ENCODE measurements around the gene KPNB1.

The KPNB1 gene

DNA sequence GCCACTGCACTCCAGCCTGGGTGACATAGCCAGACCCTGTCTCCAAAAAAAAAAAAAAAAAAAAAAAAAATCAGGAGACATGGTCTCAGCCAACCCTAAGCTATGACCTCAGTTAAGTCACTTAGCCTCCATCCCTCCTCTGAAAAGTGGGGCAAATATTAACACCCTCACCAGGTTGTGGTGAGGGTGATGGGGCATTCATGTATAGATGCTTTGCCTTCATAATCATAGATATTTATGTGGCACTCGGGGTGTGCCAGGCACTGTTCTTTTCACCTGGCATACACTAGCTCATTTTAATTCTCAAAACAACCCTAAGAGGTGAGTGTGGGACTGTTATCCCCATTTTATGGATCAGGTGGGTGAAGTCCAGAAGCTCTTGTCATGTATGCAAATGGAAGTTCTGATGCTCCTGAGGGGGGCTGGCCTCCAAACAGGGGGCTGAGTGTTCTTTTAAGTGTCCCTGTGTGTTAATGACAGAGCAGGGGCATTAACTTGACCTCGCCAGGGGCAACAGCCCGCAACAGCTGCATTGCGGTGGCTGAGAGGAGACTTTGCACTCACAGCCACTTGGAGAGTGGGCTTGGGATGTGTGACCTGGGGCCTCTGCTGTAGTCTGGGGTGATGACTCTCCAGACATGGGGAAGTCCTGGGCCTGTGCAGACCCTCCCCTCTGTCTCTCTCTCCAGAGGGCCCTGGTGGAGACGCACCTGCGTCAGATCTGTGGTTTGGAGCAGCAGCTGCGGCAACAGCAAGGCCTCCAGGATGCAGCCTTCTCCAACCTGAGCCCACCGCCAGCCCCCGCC is 48.4 kb downstream of the KPNB1 start:
- whole genome bisulfite sequencing, 2 experiments (ENCODE audit: insufficient coverage in 2 of 2): 80 to 98% methylated on average over 1 to 6 of the region's 9 CpGs
- H3K4me3 ChIP-seq (ENCODE audit: extremely low read depth, insufficient read depth, low read length, poor library complexity, severe bottlenecking): no peak overlapping the region
- peaks cover 38% of the 10 kb centered on the region for H3K36me3 ChIP-seq (ENCODE audit: control insufficient read depth, insufficient read depth, low read length)
- no peak overlapping the region for H3K27ac ChIP-seq (ENCODE audit: low read depth, low read length, severe bottlenecking)
- H3K4me1 ChIP-seq (ENCODE audit: control insufficient read depth, insufficient read depth, low read length, poor library complexity, severe bottlenecking): peaks cover 6% of the 10 kb centered on the region
- H3K9me3 ChIP-seq (ENCODE audit: control insufficient read depth, low read length): no peaks in the 10 kb centered on the region

DNA sequence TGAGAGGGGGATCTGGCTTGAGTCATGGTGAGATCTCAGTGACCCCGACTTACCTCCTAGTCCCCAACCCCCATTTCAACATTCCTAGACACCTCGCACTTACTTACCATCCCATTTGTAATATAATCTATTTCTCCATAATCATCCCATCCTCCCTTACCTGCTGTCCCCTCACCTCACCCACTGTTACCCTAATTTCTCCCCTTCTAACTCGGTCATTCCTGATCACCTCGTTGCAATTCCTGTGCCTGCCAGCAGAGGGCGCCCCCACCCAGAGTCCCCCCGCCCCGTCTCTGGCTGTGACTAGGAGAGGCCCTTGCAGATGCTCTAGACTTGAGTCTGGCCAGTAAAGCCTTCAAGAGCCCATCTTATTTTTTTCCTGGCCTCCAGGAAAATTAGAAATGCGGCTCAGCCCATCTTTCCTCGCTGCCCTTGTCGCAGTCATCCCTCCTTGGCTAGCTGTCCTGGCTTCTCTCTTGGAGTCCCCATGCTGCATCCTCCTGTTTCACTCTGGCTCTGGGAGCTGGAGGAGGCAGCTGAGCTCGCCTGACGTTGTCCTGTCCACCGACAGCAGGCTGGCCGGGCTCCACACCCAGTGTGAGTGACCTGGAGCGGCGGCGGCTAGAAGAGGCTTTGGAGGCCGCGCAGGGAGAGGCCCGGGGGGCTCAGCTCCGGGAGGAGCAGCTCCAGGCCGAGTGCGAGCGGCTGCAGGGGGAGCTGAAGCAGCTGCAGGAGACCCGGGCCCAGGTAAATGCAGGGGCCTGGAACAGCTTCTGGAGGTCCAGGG is 49.2 kb downstream of the KPNB1 start:
- no peaks in the 10 kb centered on the region for H3K9me3 ChIP-seq (ENCODE audit: control insufficient read depth, low read length)
- H3K4me3 ChIP-seq (ENCODE audit: extremely low read depth, insufficient read depth, low read length, poor library complexity, severe bottlenecking): no peak overlapping the region
- WGBS, 2 experiments (ENCODE audit: insufficient coverage in 2 of 2): 67 to 68% methylated on average over 18 to 25 of the region's 25 CpGs
- H3K4me1 ChIP-seq (ENCODE audit: control insufficient read depth, insufficient read depth, low read length, poor library complexity, severe bottlenecking): peaks cover 3% of the 10 kb centered on the region
- H3K27ac ChIP-seq (ENCODE audit: low read depth, low read length, severe bottlenecking): no peak overlapping the region
- peaks cover 43% of the 10 kb centered on the region for H3K36me3 ChIP-seq (ENCODE audit: control insufficient read depth, insufficient read depth, low read length)

DNA sequence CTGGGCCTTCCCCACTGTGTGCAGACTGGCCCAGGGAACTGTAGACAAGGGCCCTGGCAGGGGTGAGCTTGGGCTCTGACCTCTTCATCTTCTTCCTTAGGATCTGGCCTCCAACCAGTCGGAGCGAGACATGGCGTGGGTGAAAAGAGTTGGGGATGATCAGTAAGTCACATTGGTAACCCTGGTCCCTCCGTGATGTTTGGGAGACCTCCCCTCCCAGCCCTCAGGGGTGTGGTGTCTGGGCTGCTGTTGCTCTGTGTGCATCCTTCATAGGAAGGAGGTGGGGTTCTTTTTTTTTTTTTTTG is 49.8 kb downstream of the KPNB1 start:
- Histone ChIP-seq H3K4me1 (ENCODE audit: control insufficient read depth, insufficient read depth, low read length, poor library complexity, severe bottlenecking) (peaks cover 3% of the 10 kb centered on the region), H3K9me3 (ENCODE audit: control insufficient read depth, low read length) (no peaks in the 10 kb centered on the region), H3K4me3 (ENCODE audit: extremely low read depth, insufficient read depth, low read length, poor library complexity, severe bottlenecking) (no peak overlapping the region), H3K27ac (ENCODE audit: low read depth, low read length, severe bottlenecking) (no peak overlapping the region), H3K36me3 (ENCODE audit: control insufficient read depth, insufficient read depth, low read length) (peaks cover 43% of the 10 kb centered on the region)
- WGBS, 2 experiments (ENCODE audit: insufficient coverage in 2 of 2): 100% methylated on average over 2 of the region's 4 CpGs; no CpG with 5 or more reads in 1 of the 2 experiments

DNA sequence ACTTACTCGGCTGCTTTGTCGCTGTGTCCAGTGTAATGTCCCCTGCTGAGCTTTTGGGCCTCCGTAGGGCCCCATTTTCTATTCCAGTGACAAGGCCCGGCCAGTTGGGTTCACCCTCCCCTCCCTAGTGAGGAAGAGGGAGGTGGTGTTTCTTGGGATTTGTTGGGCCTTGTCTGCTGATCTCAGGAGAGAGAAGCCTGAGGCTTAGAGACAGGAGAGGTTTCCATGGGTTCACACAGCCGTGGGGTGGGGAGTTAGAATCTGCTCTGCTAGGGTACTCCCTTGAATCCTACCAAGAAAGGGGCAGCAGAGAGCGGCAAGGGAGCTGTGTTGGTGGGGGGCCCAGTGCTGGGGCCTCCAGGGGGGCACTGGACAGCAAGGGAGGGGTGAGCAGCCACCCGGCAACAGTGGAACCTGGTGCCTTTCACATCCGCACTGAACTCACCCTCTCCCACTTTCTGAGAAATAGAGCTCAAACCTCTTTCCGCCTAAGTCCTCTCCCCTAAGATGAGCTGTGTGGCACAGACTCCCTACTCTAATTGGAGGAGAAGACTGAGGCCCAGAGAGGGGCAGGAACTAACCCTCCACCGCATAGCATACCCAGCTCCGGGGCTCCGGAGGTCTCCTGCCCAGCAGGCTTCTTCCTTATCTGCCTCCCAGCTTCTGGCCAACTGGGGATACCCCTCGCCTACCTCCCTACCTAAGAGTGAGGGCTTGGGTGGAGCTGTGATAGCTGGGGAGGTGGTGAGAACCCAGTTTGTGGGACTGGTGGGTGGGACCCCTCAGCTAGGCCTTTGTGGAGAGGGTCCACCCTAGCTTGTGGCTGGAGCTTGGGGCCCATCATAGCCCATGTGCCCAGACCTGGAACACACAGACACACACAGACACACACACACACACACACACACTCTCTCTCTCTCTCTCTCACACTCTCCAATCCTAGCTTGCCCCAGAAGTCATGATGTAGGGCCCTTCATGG is 51.0 kb downstream of the KPNB1 start:
- peaks cover 6% of the 10 kb centered on the region for H3K4me1 ChIP-seq (ENCODE audit: control insufficient read depth, insufficient read depth, low read length, poor library complexity, severe bottlenecking)
- no peak overlapping the region for H3K27ac ChIP-seq (ENCODE audit: low read depth, low read length, severe bottlenecking)
- H3K9me3 ChIP-seq (ENCODE audit: control insufficient read depth, low read length): no peaks in the 10 kb centered on the region
- 71 to 74% methylated on average over 1 to 6 of the region's 13 CpGs for WGBS, 2 experiments (ENCODE audit: insufficient coverage in 2 of 2)
- no peak overlapping the region for H3K4me3 ChIP-seq (ENCODE audit: extremely low read depth, insufficient read depth, low read length, poor library complexity, severe bottlenecking)
- peaks cover 43% of the 10 kb centered on the region for H3K36me3 ChIP-seq (ENCODE audit: control insufficient read depth, insufficient read depth, low read length)

DNA sequence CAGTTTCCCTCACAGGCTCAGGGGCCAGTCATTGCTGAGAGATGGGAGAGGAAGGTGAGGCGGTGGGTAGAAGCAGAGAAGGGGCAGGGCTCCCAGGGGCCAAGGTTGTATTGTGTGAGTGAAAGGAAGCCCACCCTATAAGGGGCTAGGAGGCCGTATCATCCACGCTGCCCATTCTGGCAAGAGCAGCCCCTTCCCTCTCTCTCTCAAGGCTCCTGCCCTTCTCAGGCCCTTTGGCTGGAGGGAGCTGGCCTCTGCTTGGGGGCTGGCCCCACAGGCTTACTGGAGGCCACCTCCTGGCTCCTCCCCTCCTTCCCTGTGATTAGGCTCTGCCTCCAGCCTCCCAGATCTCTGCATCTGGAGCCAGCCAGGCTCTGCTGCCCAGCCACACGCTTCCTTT is 51.9 kb downstream of the KPNB1 start:
- H3K9me3 ChIP-seq (ENCODE audit: control insufficient read depth, low read length): no peaks in the 10 kb centered on the region
- peaks cover 13% of the 10 kb centered on the region for H3K4me1 ChIP-seq (ENCODE audit: control insufficient read depth, insufficient read depth, low read length, poor library complexity, severe bottlenecking)
- no peak overlapping the region for H3K4me3 ChIP-seq (ENCODE audit: extremely low read depth, insufficient read depth, low read length, poor library complexity, severe bottlenecking)
- 50 to 82% methylated on average over 3 of the region's 4 CpGs for WGBS, 2 experiments (ENCODE audit: insufficient coverage in 2 of 2)
- H3K27ac ChIP-seq (ENCODE audit: low read depth, low read length, severe bottlenecking): no peak overlapping the region
- peaks cover 44% of the 10 kb centered on the region for H3K36me3 ChIP-seq (ENCODE audit: control insufficient read depth, insufficient read depth, low read length)

DNA sequence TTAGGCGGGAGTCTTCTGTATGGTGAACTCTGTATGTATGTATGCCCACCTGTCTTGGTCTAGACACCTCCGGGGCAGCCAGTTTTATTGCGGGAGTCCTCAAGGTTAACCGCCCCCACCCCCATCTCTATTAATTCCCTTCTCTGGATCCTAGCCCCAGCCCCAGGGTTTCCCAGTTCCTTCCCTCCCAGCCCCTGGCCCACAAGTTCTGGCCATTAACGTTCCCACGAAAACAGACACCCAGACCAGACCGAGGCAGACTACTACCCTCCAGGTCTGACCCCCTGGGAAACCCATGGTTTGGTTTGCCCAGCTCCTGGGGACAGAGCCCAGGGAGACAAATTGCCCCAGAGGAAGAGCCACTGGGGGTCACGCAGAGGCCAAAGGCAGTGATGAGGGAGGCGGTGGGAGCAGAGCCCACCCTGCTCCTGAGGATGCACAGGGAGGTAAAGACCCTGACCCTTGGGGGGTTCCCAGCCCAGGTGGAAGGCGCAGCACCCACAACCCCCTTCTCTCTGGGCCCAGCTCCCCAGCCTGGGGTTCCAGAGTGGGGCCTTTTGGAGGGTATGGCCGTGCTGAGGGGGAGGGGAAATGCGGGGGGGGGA is 52.8 kb downstream of the KPNB1 start:
- WGBS, 2 experiments (ENCODE audit: insufficient coverage in 2 of 2): 87 to 97% methylated on average over 7 to 8 of the region's 12 CpGs
- H3K27ac ChIP-seq (ENCODE audit: low read depth, low read length, severe bottlenecking): no peak overlapping the region
- no peak overlapping the region for H3K4me3 ChIP-seq (ENCODE audit: extremely low read depth, insufficient read depth, low read length, poor library complexity, severe bottlenecking)
- no peaks in the 10 kb centered on the region for H3K9me3 ChIP-seq (ENCODE audit: control insufficient read depth, low read length)
- H3K36me3 ChIP-seq (ENCODE audit: control insufficient read depth, insufficient read depth, low read length): peaks cover 35% of the 10 kb centered on the region
- H3K4me1 ChIP-seq (ENCODE audit: control insufficient read depth, insufficient read depth, low read length, poor library complexity, severe bottlenecking): peaks cover 13% of the 10 kb centered on the region

DNA sequence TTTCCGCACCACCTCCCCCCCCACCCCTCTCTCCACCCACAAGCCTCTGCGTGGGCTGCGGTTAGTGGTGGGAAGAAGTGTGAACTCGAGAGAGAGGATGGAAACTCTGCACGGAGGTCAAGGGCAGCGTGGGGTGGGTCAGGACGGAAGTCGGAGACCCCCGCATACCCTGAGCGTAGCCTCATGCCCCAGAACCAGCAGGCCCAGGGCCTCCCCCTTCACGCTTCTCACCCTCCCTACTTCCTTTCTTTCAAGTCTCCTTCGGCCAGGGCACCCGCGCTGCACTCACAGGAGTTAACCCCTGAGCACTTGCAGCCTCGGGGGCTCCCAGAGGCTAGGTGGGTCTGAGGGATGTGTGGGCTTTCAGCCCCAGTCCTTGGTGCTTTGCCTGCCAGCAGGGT is 53.5 kb downstream of the KPNB1 start:
- Histone ChIP-seq H3K9me3 (ENCODE audit: control insufficient read depth, low read length) (no peaks in the 10 kb centered on the region), H3K36me3 (ENCODE audit: control insufficient read depth, insufficient read depth, low read length) (peaks cover 32% of the 10 kb centered on the region), H3K27ac (ENCODE audit: low read depth, low read length, severe bottlenecking) (no peak overlapping the region), H3K4me3 (ENCODE audit: extremely low read depth, insufficient read depth, low read length, poor library complexity, severe bottlenecking) (no peak overlapping the region), H3K4me1 (ENCODE audit: control insufficient read depth, insufficient read depth, low read length, poor library complexity, severe bottlenecking) (peaks cover 13% of the 10 kb centered on the region)
- 91 to 95% methylated on average over 7 to 8 of the region's 15 CpGs for WGBS, 2 experiments (ENCODE audit: insufficient coverage in 2 of 2)

DNA sequence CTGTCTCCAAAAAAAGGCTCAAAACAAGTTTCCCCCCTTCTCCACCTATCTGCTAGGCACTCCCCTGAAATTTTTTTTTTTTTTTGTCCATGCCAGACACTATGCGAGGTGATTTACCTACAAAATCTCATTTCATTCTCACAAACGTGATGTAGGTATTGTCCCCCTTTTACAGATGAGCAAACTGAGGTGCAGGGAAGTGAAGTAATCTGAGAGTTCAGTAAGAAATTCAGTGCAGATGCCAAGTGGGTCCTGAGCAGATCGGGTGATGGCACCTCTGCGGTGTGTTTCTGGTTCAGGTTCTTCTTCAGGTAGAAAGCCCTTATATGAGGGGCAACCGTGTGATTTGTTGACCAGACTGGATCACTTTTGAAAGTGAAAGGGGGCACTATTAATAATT is 54.0 kb downstream of the KPNB1 start:
- H3K36me3 ChIP-seq (ENCODE audit: control insufficient read depth, insufficient read depth, low read length): peaks cover 32% of the 10 kb centered on the region
- no peak overlapping the region for H3K4me3 ChIP-seq (ENCODE audit: extremely low read depth, insufficient read depth, low read length, poor library complexity, severe bottlenecking)
- H3K27ac ChIP-seq (ENCODE audit: low read depth, low read length, severe bottlenecking): no peak overlapping the region
- H3K4me1 ChIP-seq (ENCODE audit: control insufficient read depth, insufficient read depth, low read length, poor library complexity, severe bottlenecking): peaks cover 13% of the 10 kb centered on the region
- H3K9me3 ChIP-seq (ENCODE audit: control insufficient read depth, low read length): no peaks in the 10 kb centered on the region
- 89 to 100% methylated on average over 3 to 4 of the region's 5 CpGs for WGBS, 2 experiments (ENCODE audit: insufficient coverage in 2 of 2)

DNA sequence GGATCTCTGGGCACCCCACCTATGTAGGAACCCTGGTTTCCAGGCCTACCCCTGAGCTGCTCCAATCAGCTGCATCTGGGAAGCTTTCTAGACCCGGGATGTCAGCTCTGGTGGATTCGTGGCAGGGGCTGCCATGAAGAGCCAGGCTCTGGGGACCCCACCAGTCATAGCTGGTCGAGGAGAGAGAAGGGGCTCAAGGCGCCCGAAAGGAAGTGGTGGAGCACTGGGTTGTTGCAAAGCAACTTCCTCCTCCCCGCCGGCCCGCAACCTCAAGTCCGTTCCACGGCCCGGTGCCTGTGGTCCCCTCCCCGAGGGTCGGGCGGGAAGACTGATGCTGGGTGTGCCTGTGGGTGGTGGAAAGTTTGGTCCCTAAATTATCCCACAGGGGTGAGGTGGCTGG is 54.4 kb downstream of the KPNB1 start:
- H3K4me1 ChIP-seq (ENCODE audit: control insufficient read depth, insufficient read depth, low read length, poor library complexity, severe bottlenecking): peaks cover 13% of the 10 kb centered on the region
- H3K36me3 ChIP-seq (ENCODE audit: control insufficient read depth, insufficient read depth, low read length): peaks cover 32% of the 10 kb centered on the region
- no peaks in the 10 kb centered on the region for H3K9me3 ChIP-seq (ENCODE audit: control insufficient read depth, low read length)
- no peak overlapping the region for H3K4me3 ChIP-seq (ENCODE audit: extremely low read depth, insufficient read depth, low read length, poor library complexity, severe bottlenecking)
- 86 to 90% methylated on average over 10 to 13 of the region's 14 CpGs for WGBS, 2 experiments (ENCODE audit: insufficient coverage in 2 of 2)
- H3K27ac ChIP-seq (ENCODE audit: low read depth, low read length, severe bottlenecking): no peak overlapping the region

DNA sequence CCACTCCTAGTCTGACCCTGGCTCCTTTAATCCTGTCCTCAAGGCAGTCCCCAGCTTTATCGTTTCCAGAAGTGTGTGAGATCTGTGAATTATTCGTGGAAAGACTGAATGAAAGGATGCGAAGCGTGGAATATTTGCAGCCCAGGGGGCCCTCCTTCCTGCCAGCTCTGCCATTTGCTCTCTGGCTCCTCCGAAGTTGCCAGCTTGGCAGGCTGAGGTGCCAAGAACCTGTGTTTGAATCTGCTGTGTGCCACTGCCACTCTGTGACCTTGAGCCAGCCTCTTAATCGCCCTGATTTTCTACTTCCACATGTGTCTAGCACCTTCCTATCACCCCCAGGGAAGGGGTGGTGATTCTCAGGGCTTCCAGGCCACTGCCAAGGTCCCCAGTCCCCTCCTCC is 55.0 kb downstream of the KPNB1 start:
- Histone ChIP-seq H3K4me1 (ENCODE audit: control insufficient read depth, insufficient read depth, low read length, poor library complexity, severe bottlenecking) (peaks cover 13% of the 10 kb centered on the region), H3K36me3 (ENCODE audit: control insufficient read depth, insufficient read depth, low read length) (peaks cover 32% of the 10 kb centered on the region), H3K4me3 (ENCODE audit: extremely low read depth, insufficient read depth, low read length, poor library complexity, severe bottlenecking) (no peak overlapping the region), H3K27ac (ENCODE audit: low read depth, low read length, severe bottlenecking) (no peak overlapping the region), H3K9me3 (ENCODE audit: control insufficient read depth, low read length) (no peaks in the 10 kb centered on the region)
- 79 to 89% methylated on average over 5 to 6 of the region's 6 CpGs for WGBS, 2 experiments (ENCODE audit: insufficient coverage in 2 of 2)

Data from mesodermal cell (in vitro differentiated cells).